ENCODE data around the gene LINC00237. TPM values are rescaled to one million over a fixed set of nuclear protein-coding genes. Genes with fewer than 3 reads are reported as not detected.
A peak's percentile ranks its signal among the peaks of the same experiment; 100 is the strongest.

LINC00237 gene
- total and polyA plus RNA-seq, 9 of the 15 experiments (the other 6 are each of a cell fraction or from before 2014, with no cell fraction given), result not detected

- no peak overlapping the region for H3K27ac ChIP-seq (ENCODE audit: extremely low read depth, low read depth, low read length)
- TF ChIP-seq NCOA2 (IDR thresholded peaks at IDR 0.05; ENCODE audit: partially characterized antibody in 2 of 2) (no peak), HDAC1 (IDR thresholded peaks at IDR 0.05) (no peak), JUND (IDR thresholded peaks at IDR 0.05; ENCODE audit: borderline replicate concordance, low read depth, low read length) (peak; percentile 39; the same call in 1 of the 2 replicates), JUND (tag; IDR thresholded peaks at IDR 0.05; ENCODE audit: borderline replicate concordance, low read depth, low read length) (no peak), ZNF224 (CRISPR knock-in tag; IDR thresholded peaks at IDR 0.05) (no peak), ETV5 (CRISPR knock-in tag; IDR thresholded peaks at IDR 0.05; ENCODE audit: low read depth) (no peak), KLF16 (IDR thresholded peaks at IDR 0.05) (no peak), FOSL1 (tag; conservative IDR thresholded peaks at IDR 0.05) (peak; percentile 55; the same call in 1 of the 2 replicates), CLOCK (CRISPR knock-in tag; IDR thresholded peaks at IDR 0.05; ENCODE audit: borderline replicate concordance) (no peak)
- peaks cover 0 to 19% of the 10 kb centered on the region in 2 experiments; a peak in 3 of 5 replicates for H3K27me3 ChIP-seq (ENCODE audit: control insufficient read depth in 2 of 2, insufficient read depth in 2 of 2, low read length in 2 of 2)
- POLR2A ChIA-PET, result no interaction called here
- no peaks in the 10 kb centered on the region for H3K36me3 ChIP-seq (ENCODE audit: control insufficient read depth, insufficient read depth, low read length)
- no peak overlapping the region for H2AFZ ChIP-seq (ENCODE audit: low read depth, low read length)
- H4K20me1 ChIP-seq (replicated peaks; ENCODE audit: control insufficient read depth, insufficient read depth, low read length), result no peaks in the 10 kb centered on the region
- H3K4me3 ChIP-seq, result no peak overlapping the region
- no peaks in the 10 kb centered on the region for H3K9me1 ChIP-seq (ENCODE audit: control insufficient read depth, insufficient read depth, low read length)
- no peak for ATAC-seq
- intact Hi-C loops (cut with micrococcal nuclease) (no loop called here), in situ Hi-C loops (cut with MboI) (no loop called here)
- H3K9ac ChIP-seq (ENCODE audit: insufficient read depth in 1 of 2, low read depth in 2 of 2, low read length in 2 of 2), result no peak overlapping the region
- no peaks in the 10 kb centered on the region for H3K79me2 ChIP-seq (ENCODE audit: control insufficient read depth, insufficient read depth, low read length)
- BruUV-seq (replicated peaks), result no TSS peak
- CTCF ChIA-PET (ENCODE audit: low intra/inter-chr PET ratio), result no interaction called here
- no peak overlapping the region for H3K4me2 ChIP-seq (ENCODE audit: insufficient read depth, low read length)
- H3K9me3 ChIP-seq (replicated peaks; ENCODE audit: control insufficient read depth, insufficient read depth, low read depth, low read length), result no peaks in the 10 kb centered on the region
- no peaks in the 10 kb centered on the region for H3K4me1 ChIP-seq (replicated peaks in 1 of 2; ENCODE audit: control insufficient read depth in 2 of 2, insufficient read depth in 2 of 2, low read length in 2 of 2)
- WGBS (ENCODE audit: insufficient coverage, low coverage, missing lambda C conversion rate), result 0% methylated on average over 11 of the region's 12 CpGs
- no peak for FAIRE-seq
- DNase-seq (ENCODE audit: extremely low read depth in 1 of 4, low spot score in 3 of 4), result no peak
Observed at GRCh38 chr20:21074605-21075336, 31.4 kb downstream of the LINC00237 start.
